Glutamatergic neuron (in vitro differentiated cells): ENCODE data around the gene GNAS. TPM values are rescaled to one million over a fixed set of nuclear protein-coding genes. Genes with fewer than 3 reads are reported as not detected.

ENCODE experiments used
- DNase-seq: peaks from one replicate; pipeline ENCODE4 v3.0.0; 2022
- H3K27ac Mint-ChIP-seq: one replicate; pipeline ENCODE4 v1.8.0; 2020; ENCODE audit warnings: mild to moderate bottlenecking, mixed read lengths, inconsistent platforms; ENCODE audit not compliant: unreplicated experiment
- H3K27me3 Mint-ChIP-seq: one replicate; pipeline ENCODE4 v1.8.0; 2020; ENCODE audit warnings: mild to moderate bottlenecking, moderate library complexity, mixed read lengths, inconsistent platforms; ENCODE audit not compliant: unreplicated experiment
- H3K36me3 Mint-ChIP-seq: one replicate; pipeline ENCODE4 v1.8.0; 2020; ENCODE audit warnings: mild to moderate bottlenecking, mixed read lengths, inconsistent platforms; ENCODE audit not compliant: unreplicated experiment
- H3K4me1 Mint-ChIP-seq: one replicate; pipeline ENCODE4 v1.8.0; 2020; ENCODE audit warnings: mild to moderate bottlenecking, low read depth, mixed read lengths, inconsistent platforms; ENCODE audit not compliant: unreplicated experiment
- H3K4me3 Mint-ChIP-seq: one replicate; pipeline ENCODE4 v1.8.0; 2020; ENCODE audit warnings: mild to moderate bottlenecking, mixed read lengths, inconsistent platforms; ENCODE audit not compliant: unreplicated experiment
- H3K9me3 Mint-ChIP-seq: one replicate; pipeline ENCODE4 v1.8.0; 2020; ENCODE audit warnings: mild to moderate bottlenecking, moderate library complexity, mixed read lengths, inconsistent platforms; ENCODE audit not compliant: unreplicated experiment
- total RNA-seq: library from RNA; stranded (reverse); fragmentation: NEBNext Ultra II Directional; extraction: Animal tissue kit (Norgen Biotek cat#: 25700); gene quantifications from one replicate; pipeline ENCODE4 v1.2.1, GENCODE V29; 2021; ENCODE audit not compliant: unreplicated experiment
- TF ChIP-seq, protein P1 (sequence below): fragments of 200-600 bp; sonication (generic); IDR thresholded peaks from one replicate; pipeline ENCODE4 v1.5.0; 2021; ENCODE audit not compliant: partially characterized antibody, unreplicated experiment

GNAS gene
- total RNA-seq, 1 donor from 2014 or later, result 1,989 TPM

DNA sequence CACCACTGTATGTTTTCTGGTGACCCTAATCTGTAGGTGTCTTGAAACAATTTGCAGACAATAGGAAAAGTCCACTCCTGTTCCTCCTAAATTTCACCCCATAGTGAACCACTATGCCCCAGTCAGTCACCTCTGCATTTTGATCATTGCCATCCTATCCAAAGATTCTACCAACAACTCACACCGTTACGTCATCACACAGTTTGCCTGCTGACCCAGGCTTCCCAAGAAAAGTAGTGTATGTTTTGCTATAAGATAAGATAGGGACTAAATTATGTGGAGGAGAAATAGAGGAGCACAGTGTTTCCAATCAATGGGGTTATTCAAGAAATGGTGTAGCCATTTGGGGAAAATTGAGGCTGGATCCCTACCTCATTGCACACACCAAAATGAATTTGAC, 58.8 kb downstream of the GNAS start:
- H3K36me3 Mint-ChIP-seq, result peaks cover 5% of the 10 kb centered on the region
- no peak for DNase-seq
- no peak overlapping the region for H3K4me3 Mint-ChIP-seq
- H3K27ac Mint-ChIP-seq, result no peak overlapping the region
- TF ChIP-seq, protein P1, sequence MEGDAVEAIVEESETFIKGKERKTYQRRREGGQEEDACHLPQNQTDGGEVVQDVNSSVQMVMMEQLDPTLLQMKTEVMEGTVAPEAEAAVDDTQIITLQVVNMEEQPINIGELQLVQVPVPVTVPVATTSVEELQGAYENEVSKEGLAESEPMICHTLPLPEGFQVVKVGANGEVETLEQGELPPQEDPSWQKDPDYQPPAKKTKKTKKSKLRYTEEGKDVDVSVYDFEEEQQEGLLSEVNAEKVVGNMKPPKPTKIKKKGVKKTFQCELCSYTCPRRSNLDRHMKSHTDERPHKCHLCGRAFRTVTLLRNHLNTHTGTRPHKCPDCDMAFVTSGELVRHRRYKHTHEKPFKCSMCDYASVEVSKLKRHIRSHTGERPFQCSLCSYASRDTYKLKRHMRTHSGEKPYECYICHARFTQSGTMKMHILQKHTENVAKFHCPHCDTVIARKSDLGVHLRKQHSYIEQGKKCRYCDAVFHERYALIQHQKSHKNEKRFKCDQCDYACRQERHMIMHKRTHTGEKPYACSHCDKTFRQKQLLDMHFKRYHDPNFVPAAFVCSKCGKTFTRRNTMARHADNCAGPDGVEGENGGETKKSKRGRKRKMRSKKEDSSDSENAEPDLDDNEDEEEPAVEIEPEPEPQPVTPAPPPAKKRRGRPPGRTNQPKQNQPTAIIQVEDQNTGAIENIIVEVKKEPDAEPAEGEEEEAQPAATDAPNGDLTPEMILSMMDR, result no peak
- peaks cover 23% of the 10 kb centered on the region for H3K4me1 Mint-ChIP-seq
- H3K9me3 Mint-ChIP-seq, result peaks cover 2% of the 10 kb centered on the region
- H3K27me3 Mint-ChIP-seq, result no peaks in the 10 kb centered on the region

DNA sequence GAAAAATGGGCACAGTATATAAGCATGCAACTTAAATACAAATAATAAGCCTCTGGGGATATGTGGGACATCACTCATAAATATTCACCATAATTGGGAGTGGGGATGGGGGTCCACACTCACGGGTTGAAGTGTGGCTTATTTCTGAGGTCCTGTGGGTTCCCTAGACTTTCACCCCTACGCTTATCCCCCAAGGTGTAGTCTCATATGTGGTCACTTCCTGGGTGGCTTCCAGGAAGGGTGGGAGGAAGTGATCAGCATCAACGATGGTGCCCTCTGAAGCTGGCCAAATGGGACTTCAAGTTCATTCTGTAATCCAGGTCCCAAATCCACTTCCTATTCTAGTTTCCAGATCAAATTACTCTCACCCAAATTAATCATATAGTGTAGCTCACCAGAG, 59.5 kb downstream of the GNAS start:
- no peak overlapping the region for H3K4me3 Mint-ChIP-seq
- TF ChIP-seq, protein P1, result no peak
- peaks cover 20% of the 10 kb centered on the region for H3K4me1 Mint-ChIP-seq
- no peak overlapping the region for H3K27ac Mint-ChIP-seq
- peaks cover 2% of the 10 kb centered on the region for H3K9me3 Mint-ChIP-seq
- H3K36me3 Mint-ChIP-seq, result peaks cover 5% of the 10 kb centered on the region
- DNase-seq, result no peak
- H3K27me3 Mint-ChIP-seq, result no peaks in the 10 kb centered on the region

DNA sequence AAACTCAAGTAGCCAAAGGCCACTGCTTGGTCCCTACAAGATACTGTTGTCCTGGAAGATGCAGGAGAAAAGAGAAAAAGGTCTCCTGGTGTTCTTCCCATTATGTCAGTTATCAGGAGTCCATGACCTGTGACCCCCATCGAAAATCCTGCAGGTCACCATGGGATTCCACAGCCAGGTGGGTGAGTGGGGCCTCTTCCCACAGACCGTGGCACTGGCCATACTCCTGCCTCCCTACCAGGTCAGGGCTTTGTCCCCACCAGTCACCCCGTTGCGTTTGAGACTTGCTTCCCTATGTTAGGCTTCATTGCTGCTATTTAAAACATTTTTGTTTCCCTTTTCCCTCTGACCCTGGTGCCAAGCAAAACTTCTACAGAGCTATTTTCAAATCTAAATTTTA, 60.6 kb downstream of the GNAS start:
- peaks cover 5% of the 10 kb centered on the region for H3K36me3 Mint-ChIP-seq
- TF ChIP-seq, protein P1, result no peak
- H3K9me3 Mint-ChIP-seq, result peaks cover 4% of the 10 kb centered on the region
- H3K4me1 Mint-ChIP-seq, result peaks cover 9% of the 10 kb centered on the region
- no peaks in the 10 kb centered on the region for H3K27me3 Mint-ChIP-seq
- no peak overlapping the region for H3K27ac Mint-ChIP-seq
- DNase-seq, result no peak
- H3K4me3 Mint-ChIP-seq, result no peak overlapping the region

DNA sequence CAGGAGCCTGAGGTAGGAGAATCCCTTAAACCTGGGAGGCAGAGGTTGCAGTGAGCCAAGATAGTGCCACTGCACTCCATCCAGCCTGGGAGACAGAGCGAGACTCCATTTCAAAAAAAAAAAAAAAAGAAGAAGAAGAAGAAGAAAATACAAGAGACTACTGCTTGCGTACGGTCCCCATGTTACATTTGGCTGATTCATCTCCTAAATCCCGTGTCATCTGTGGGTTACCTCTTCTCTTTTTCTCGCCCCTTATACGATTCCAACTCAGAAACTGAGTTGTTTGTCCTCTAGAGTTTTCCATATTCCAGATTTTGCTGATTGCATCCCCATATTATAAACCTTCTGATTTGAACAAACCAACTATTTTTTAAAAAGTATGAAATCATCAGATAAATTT, 66.1 kb downstream of the GNAS start:
- peaks cover 5% of the 10 kb centered on the region for H3K9me3 Mint-ChIP-seq
- H3K27me3 Mint-ChIP-seq, result no peaks in the 10 kb centered on the region
- no peak overlapping the region for H3K27ac Mint-ChIP-seq
- DNase-seq, result no peak
- TF ChIP-seq, protein P1, result no peak
- H3K4me3 Mint-ChIP-seq, result no peak overlapping the region
- peaks cover 4% of the 10 kb centered on the region for H3K36me3 Mint-ChIP-seq
- peaks cover 2% of the 10 kb centered on the region for H3K4me1 Mint-ChIP-seq

DNA sequence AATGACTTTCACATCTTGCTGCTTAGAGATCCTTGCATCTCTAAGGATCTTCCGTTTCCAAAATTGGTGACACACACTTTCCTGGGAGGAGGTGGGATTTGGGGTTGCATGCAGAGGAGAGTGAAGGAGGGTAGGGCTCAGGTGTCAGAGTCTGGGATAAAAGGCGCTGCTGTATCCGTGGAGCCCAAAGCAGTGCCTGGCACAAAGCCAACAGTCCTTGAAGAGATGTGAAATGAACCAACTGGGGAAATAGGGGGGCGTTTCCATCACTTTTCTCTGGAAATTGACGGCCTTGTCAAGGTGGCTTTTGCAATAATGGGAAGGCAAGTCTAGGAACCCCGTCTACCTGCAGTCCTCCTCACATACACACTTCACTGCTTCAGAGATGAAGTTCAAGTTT, 69.0 kb downstream of the GNAS start:
- TF ChIP-seq, protein P1, result no peak
- DNase-seq, result no peak
- Mint-ChIP-seq H3K9me3 (peaks cover 6% of the 10 kb centered on the region), H3K4me3 (no peak overlapping the region), H3K4me1 (peaks cover 2% of the 10 kb centered on the region), H3K27me3 (no peaks in the 10 kb centered on the region), H3K27ac (no peak overlapping the region), H3K36me3 (peaks cover 4% of the 10 kb centered on the region)
